ENCODE results near the gene SULT2B1.

GRCh38 chr19:48573163-48573505, 21.2 kb downstream of the SULT2B1 start:
- TF ChIP-seq CTCF (IDR thresholded peaks at IDR 0.05) (no peak), POLR2A (IDR thresholded peaks at IDR 0.05) (no peak)

Data from transverse colon (tissue), 3 donors.